ENCODE results near the gene ARL6IP5.

GRCh38 chr3:69065318-69065964, 19.3 kb upstream of the ARL6IP5 start:
- no peak for TF ChIP-seq POLR2A (IDR thresholded peaks at IDR 0.05)
- TF ChIP-seq CTCF (IDR thresholded peaks at IDR 0.05): no peak
